Esophagus (tissue), 2 donors: ENCODE measurements around the gene HEXB. TPM values are rescaled to one million over a fixed set of nuclear protein-coding genes. Genes with fewer than 3 reads are reported as not detected.
"Not testable (repeated sequence)": the region's sequence is repeated elsewhere in the genome, so short reads cannot be mapped to it uniquely, and the experiment has no call there.

Source experiments
- H3K27ac ChIP-seq, 2 donors: one replicate each; pipeline ENCODE4 v1.5.1; 2013; ENCODE audit warnings: low read depth in 2 of 2, mild to moderate bottlenecking in 2 of 2, inconsistent platforms in 1 of 2, low read length in 1 of 2, moderate library complexity in 1 of 2
- H3K27me3 ChIP-seq, 2 donors: one replicate each; pipeline ENCODE4 v1.6.1; 2013; ENCODE audit warnings: low read length in 2 of 2, control low read depth in 1 of 2, mild to moderate bottlenecking in 1 of 2; ENCODE audit not compliant: insufficient read depth in 2 of 2, control insufficient read depth in 1 of 2
- H3K36me3 ChIP-seq, 2 donors: one replicate each; pipeline ENCODE4 v1.6.1; 2013; ENCODE audit warnings: low read length in 1 of 2; ENCODE audit not compliant: control insufficient read depth in 2 of 2, insufficient read depth in 2 of 2
- H3K4me1 ChIP-seq, 2 donors: one replicate each; pipeline ENCODE4 v1.6.1; 2013; ENCODE audit warnings: low read length in 1 of 2; ENCODE audit not compliant: control insufficient read depth in 2 of 2, insufficient read depth in 2 of 2
- H3K4me3 ChIP-seq, 2 donors: one replicate each; pipeline ENCODE4 v1.5.1; 2013; ENCODE audit warnings: low read length in 2 of 2, mild to moderate bottlenecking in 2 of 2, low read depth in 1 of 2, moderate library complexity in 1 of 2
- H3K9me3 ChIP-seq, 2 donors: one replicate each; pipeline ENCODE4 v1.6.1; 2013; ENCODE audit warnings: mild to moderate bottlenecking in 2 of 2, low read depth in 1 of 2, low read length in 1 of 2, moderate library complexity in 1 of 2; ENCODE audit not compliant: control insufficient read depth in 2 of 2, insufficient read depth in 1 of 2
- WGBS, 2 donors: extraction: QIAGEN DNeasy Blood & Tissue Kit; methylation state at CpG; one replicate each; pipeline ENCODE4 v1.1.7; 2013; 5-methylcytosine and 5-hydroxymethylcytosine counted together
- polyA plus RNA-seq, 2 donors: library from polyadenylated mRNA; stranded (reverse); fragments of 200-250 nt; gene quantifications; one replicate each; pipeline ENCODE4 v1.2.3, GENCODE V29; 2013
- donor health status: healthy with polysubstance abuse.
- donor health status: Bipolar disorder and iron deficiency.

Gene HEXB
- polyA plus RNA-seq, 2 donors = 21.5 to 36.5 TPM

GRCh38 chr5:74670396-74671038, 14.5 kb upstream of the HEXB start:
- WGBS, 2 donors = 76 to 84% methylated on average over 11 of the region's 11 CpGs
- no peaks in the 10 kb centered on the region for H3K9me3 ChIP-seq
- H3K36me3 ChIP-seq = no peaks in the 10 kb centered on the region
- H3K27me3 ChIP-seq = no peaks in the 10 kb centered on the region
- H3K4me3 ChIP-seq = no peak overlapping the region
- no peaks in the 10 kb centered on the region for H3K4me1 ChIP-seq
- H3K27ac ChIP-seq = no peak overlapping the region

DNA sequence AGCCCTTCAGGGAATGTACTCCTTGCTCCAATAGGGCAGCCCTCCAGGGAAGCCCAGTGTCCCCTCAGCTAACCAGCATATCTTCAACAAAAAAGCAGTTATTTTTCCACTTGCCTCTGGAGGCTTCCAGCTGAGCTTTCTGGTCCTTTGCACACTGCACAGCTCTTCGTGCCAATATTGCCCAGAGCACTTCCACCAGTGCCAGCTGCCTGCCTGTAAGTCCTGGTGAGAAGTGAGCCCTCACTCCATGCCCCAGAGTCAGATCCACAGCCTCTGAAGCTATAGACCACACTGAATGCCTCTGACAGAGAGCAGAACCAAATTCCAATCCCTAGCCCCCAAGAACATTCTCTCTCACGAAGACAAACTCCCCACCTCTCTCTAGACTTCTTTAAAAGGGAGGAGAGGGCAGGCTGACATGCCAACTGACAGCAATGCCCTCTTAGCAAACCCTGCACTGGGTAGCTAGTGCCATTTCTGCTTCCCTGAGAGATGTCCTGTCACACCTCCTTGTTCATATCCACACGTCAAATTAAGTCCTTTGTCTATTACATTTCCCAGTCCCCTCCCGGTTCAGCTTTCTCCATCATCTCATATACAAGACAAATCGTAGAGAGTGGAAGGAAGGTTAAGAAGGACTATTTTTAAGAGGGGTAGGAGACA, 12.7 kb upstream of the HEXB start:
- H3K27ac ChIP-seq = no peak overlapping the region
- no peaks in the 10 kb centered on the region for H3K4me1 ChIP-seq
- H3K27me3 ChIP-seq = no peaks in the 10 kb centered on the region
- H3K36me3 ChIP-seq = no peaks in the 10 kb centered on the region
- WGBS, 2 donors = 39 to 50% methylated on average over 5 of the region's 5 CpGs
- no peak overlapping the region for H3K4me3 ChIP-seq
- H3K9me3 ChIP-seq = no peaks in the 10 kb centered on the region

DNA sequence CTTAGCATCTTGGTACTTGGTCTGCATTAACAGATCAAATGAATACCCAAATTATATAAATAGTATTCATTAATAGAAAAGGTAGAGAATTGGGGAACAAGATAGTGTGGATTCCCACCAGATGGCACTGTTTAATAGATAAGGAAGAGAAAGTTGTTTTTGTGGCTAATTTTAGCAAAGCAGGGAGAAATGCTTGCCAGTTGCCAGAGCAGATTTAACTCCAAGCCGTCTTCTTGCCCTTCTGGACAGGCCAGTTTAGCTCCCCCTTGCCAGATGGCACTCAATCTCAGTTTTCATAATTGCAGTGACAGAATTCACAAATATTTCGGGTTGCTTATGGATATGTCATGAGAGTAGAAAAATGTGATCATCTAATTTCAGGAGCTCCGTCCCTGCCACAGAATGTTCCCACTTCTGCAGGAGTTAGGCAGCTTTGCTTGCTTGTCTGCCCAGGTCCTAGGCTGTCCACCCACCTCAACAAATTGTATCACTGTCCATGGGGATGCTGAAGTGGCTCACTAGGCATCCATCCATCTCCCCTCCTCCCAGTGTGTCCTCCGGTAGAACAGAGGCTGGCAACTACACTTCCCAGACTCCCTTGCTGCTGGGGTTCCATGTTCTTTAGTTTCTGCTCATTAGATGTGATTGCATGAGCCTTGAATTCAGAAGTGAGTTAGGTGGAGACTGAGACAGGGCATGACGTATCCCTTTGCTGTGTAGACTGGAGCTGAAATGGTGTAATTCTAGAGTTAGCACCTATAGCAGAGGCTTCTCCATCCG, 11.8 kb upstream of the HEXB start:
- Histone ChIP-seq H3K36me3 (no peaks in the 10 kb centered on the region), H3K27ac (peak overlapping the region in 1 of 2 donors; percentile 38), H3K27me3 (no peaks in the 10 kb centered on the region), H3K4me3 (no peak overlapping the region), H3K9me3 (no peaks in the 10 kb centered on the region), H3K4me1 (no peaks in the 10 kb centered on the region)
- 43 to 46% methylated on average over 6 of the region's 6 CpGs for WGBS, 2 donors

DNA sequence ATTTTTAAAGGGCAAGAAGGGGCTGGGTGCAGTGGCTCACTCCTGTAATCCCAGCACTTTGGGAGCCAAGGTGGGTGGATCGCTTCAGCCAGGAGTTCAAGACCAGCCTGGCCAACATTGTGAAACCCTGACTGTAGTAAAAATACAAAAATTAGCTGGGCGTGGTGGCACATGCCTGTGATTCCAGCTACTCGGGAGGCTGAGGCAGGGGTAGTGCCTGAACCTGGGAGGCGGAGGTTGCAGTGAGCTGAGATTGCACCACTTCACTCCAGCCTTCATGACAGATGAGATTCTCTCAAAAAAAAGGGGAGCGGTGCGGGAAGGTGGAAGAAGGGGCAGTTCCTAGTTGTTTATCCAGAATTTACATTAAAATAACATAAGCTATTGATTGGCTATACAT, 8.6 kb upstream of the HEXB start:
- WGBS, 2 donors = 86 to 90% methylated on average over 6 of the region's 6 CpGs
- not testable (repeated sequence) for H3K4me3 ChIP-seq, H3K27me3 ChIP-seq, H3K27ac ChIP-seq, H3K36me3 ChIP-seq, H3K4me1 ChIP-seq, H3K9me3 ChIP-seq

GRCh38 chr5:74678123-74678522, 6.9 kb upstream of the HEXB start:
- H3K36me3 ChIP-seq, H3K4me3 ChIP-seq, H3K27ac ChIP-seq, H3K27me3 ChIP-seq, H3K9me3 ChIP-seq, H3K4me1 ChIP-seq: not testable (repeated sequence)
- 91 to 93% methylated on average over 3 of the region's 3 CpGs for WGBS, 2 donors

- not testable (repeated sequence) for H3K4me1 ChIP-seq, H3K27me3 ChIP-seq, H3K27ac ChIP-seq, H3K9me3 ChIP-seq, H3K36me3 ChIP-seq, H3K4me3 ChIP-seq
- 93 to 94% methylated on average over 3 of the region's 3 CpGs for WGBS, 2 donors
These were observed 5.7 kb upstream of the HEXB start for GRCh38 chr5:74679300-74679699.

- no peaks in the 10 kb centered on the region for H3K4me1 ChIP-seq
- no peak overlapping the region for H3K4me3 ChIP-seq
- no peaks in the 10 kb centered on the region for H3K9me3 ChIP-seq
- WGBS, 2 donors = 60 to 77% methylated on average over 4 of the region's 4 CpGs
- no peak overlapping the region for H3K27ac ChIP-seq
- no peaks in the 10 kb centered on the region for H3K27me3 ChIP-seq
- H3K36me3 ChIP-seq = no peaks in the 10 kb centered on the region
These were observed 5.1 kb upstream of the HEXB start for GRCh38 chr5:74679966-74680365.

DNA sequence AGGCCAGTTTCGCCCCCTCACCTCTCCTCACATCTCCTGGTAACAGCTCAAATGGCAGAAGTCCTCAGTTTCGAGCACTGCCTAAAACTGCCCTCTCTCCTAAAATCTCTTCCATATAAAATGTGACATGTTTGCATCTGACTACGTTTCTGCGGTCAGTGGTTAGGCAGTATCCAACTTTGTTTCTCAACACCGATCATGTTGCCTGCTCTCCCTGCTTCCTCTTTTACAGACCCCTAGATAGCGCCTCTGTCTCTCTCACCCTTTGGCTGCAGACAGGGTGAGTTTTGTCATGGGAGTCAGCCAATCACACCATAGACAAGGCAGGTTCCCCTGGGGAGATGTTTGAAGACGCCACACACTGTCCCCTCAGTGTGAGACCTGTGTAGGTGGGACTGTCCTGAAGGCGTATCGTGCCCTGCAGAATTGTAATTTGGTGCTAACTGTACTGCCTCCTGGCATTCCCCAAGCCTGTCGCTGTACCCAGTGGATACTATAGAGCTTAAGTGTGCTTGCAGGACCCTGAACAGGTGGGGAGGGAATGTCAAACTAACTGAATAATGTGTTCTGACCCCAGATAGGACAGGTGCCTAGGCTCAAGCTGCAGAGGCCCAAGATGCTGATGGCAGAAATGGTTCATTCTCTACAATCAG, 1.1 kb downstream of the HEXB start:
- H3K9me3 ChIP-seq = no peaks in the 10 kb centered on the region
- peak overlapping the region in 1 of 2 donors; percentile 14 for H3K27ac ChIP-seq
- H3K27me3 ChIP-seq = no peaks in the 10 kb centered on the region
- H3K4me3 ChIP-seq = peak overlapping the region; percentile 93 to 96
- WGBS, 2 donors = 53 to 61% methylated on average over 10 of the region's 10 CpGs
- H3K4me1 ChIP-seq = peaks cover 0 to 7% of the 10 kb centered on the region in 2 donors
- no peaks in the 10 kb centered on the region for H3K36me3 ChIP-seq

GRCh38 chr5:74686962-74687751, 2.1 kb downstream of the HEXB start:
- no peaks in the 10 kb centered on the region for H3K9me3 ChIP-seq
- peaks cover 0 to 7% of the 10 kb centered on the region in 2 donors for H3K4me1 ChIP-seq
- peaks cover 0 to 2% of the 10 kb centered on the region in 2 donors for H3K36me3 ChIP-seq
- no peak overlapping the region for H3K4me3 ChIP-seq
- no peaks in the 10 kb centered on the region for H3K27me3 ChIP-seq
- 79 to 86% methylated on average over 5 of the region's 5 CpGs for WGBS, 2 donors
- no peak overlapping the region for H3K27ac ChIP-seq
